ELR (cell line): Measurements from ENCODE around the gene UBE2E3.
"Not testable (repeated sequence)": the region's sequence is repeated elsewhere in the genome, so short reads cannot be mapped to it uniquely, and the experiment has no call there.

Source experiments
- DNase-seq: peaks from one replicate; pipeline ENCODE4 v3.0.0-alpha.2; 2015; ENCODE audit warnings: low read depth

Gene UBE2E3

GRCh38 chr2:181074457-181074856, 94.1 kb downstream of the UBE2E3 start:
- DNase-seq = peak; percentile 50

GRCh38 chr2:181076658-181077057, 96.3 kb downstream of the UBE2E3 start:
- DNase-seq = no peak

GRCh38 chr2:181077128-181077709, 96.8 kb downstream of the UBE2E3 start:
- DNase-seq = peak; percentile 72

GRCh38 chr2:181083140-181083539, 102.7 kb downstream of the UBE2E3 start:
- DNase-seq = no peak

GRCh38 chr2:181085734-181086133, 105.3 kb downstream of the UBE2E3 start:
- DNase-seq = no peak

- DNase-seq = not testable (repeated sequence)
Measured at GRCh38 chr2:181091920-181092319, 111.5 kb downstream of the UBE2E3 start.

- no peak for DNase-seq
Measured at GRCh38 chr2:181095486-181095885, 115.1 kb downstream of the UBE2E3 start.

- no peak for DNase-seq
Measured at GRCh38 chr2:181103659-181104058, 123.3 kb downstream of the UBE2E3 start.

- DNase-seq = peak; percentile 77
Measured at GRCh38 chr2:181104512-181105115, 124.2 kb downstream of the UBE2E3 start.

- DNase-seq = no peak
Measured at GRCh38 chr2:181105562-181105961, 125.2 kb downstream of the UBE2E3 start.

- DNase-seq = peak; percentile 29
Measured at GRCh38 chr2:181106229-181106628, 125.8 kb downstream of the UBE2E3 start.

- peak; percentile 95 for DNase-seq
Measured at GRCh38 chr2:181106789-181107627, 126.6 kb downstream of the UBE2E3 start.

GRCh38 chr2:181107628-181107945, 127.2 kb downstream of the UBE2E3 start:
- DNase-seq = no peak

GRCh38 chr2:181111059-181111458, 130.7 kb downstream of the UBE2E3 start:
- no peak for DNase-seq

GRCh38 chr2:181112916-181113315, 132.5 kb downstream of the UBE2E3 start:
- no peak for DNase-seq
